Measurements from ENCODE around the gene NIPAL3. TPM values are rescaled to one million over a fixed set of nuclear protein-coding genes. Genes with fewer than 3 reads are reported as not detected.

Gene NIPAL3
- total and polyA plus RNA-seq, 2 donors (not counting 3 experiments of a cell fraction or from before 2014, with no cell fraction given): 15.5 to 16.0 TPM

- ChIA-PET POLR2A (no interaction called here), CTCF (interaction anchor here (3.6 to 8.2 kb wide), 2 partner anchors 10 to 183 kb away, joined by 26 to 132 read pairs; no protein-coding TSS in a partner anchor)
- dilution Hi-C loops (cut with MboI; ENCODE audit: extremely low pct_ligation_motif_present, low sequenced_read_pairs): no loop called here
- no peak for FAIRE-seq
- Histone ChIP-seq H2AFZ (ENCODE audit: low read depth, low read length) (no peak overlapping the region), H3K79me2 (ENCODE audit: control insufficient read depth, insufficient read depth, low read length) (no peaks in the 10 kb centered on the region), H3K4me3 (replicated peaks in 1 of 3; ENCODE audit: insufficient read depth in 1 of 3, low read depth in 1 of 3, low read length in 3 of 3) (no peak overlapping the region), H3K27ac (ENCODE audit: insufficient read depth, low read depth, low read length) (no peak overlapping the region), H3K4me2 (ENCODE audit: insufficient read depth, low read length) (no peak overlapping the region), H3K9me1 (replicated peaks; ENCODE audit: control insufficient read depth, extremely low read depth, insufficient read depth, low read length) (no peaks in the 10 kb centered on the region), H4K20me1 (replicated peaks; ENCODE audit: control insufficient read depth, extremely low read depth, insufficient read depth, low read length) (no peaks in the 10 kb centered on the region), H3K27me3 (ENCODE audit: control insufficient read depth in 2 of 2, insufficient read depth in 2 of 2, low read length in 2 of 2) (no peaks in the 10 kb centered on the region), H3K4me1 (ENCODE audit: control insufficient read depth, extremely low read depth, insufficient read depth, low read length) (peaks cover 12% of the 10 kb centered on the region), H3K9ac (replicated peaks; ENCODE audit: extremely low read depth, insufficient read depth, low read length) (no peak overlapping the region), H3K9me3 (replicated peaks; ENCODE audit: control insufficient read depth, insufficient read depth, low read length) (no peaks in the 10 kb centered on the region), H3K36me3 (ENCODE audit: control insufficient read depth in 2 of 2, extremely low read depth in 1 of 2, insufficient read depth in 2 of 2, low read length in 2 of 2) (no peaks in the 10 kb centered on the region)
- no peak for TF ChIP-seq MYC (IDR thresholded peaks at IDR 0.05; ENCODE audit: low read depth, low read length)
- TF ChIP-seq POLR2A (IDR thresholded peaks at IDR 0.05; ENCODE audit: low read depth, low read length): no peak
- BruUV-seq (replicated peaks): no TSS peak
- intact Hi-C loops (cut with micrococcal nuclease): no loop called here
- DNase-seq (ENCODE audit: low read depth, low spot score): no peak
These were observed 33.4 kb upstream of the NIPAL3 start for GRCh38 chr1:24382165-24382577.

- ChIA-PET CTCF (interaction anchor here (0.6 to 8.2 kb wide), 8 partner anchors 11 to 184 kb away, joined by 3 to 132 read pairs (median 4); no protein-coding TSS in a partner anchor), POLR2A (no interaction called here)
- Histone ChIP-seq H3K4me2 (ENCODE audit: insufficient read depth, low read length) (no peak overlapping the region), H3K4me1 (ENCODE audit: control insufficient read depth, extremely low read depth, insufficient read depth, low read length) (peaks cover 12% of the 10 kb centered on the region), H3K27me3 (ENCODE audit: control insufficient read depth in 2 of 2, insufficient read depth in 2 of 2, low read length in 2 of 2) (no peaks in the 10 kb centered on the region), H2AFZ (ENCODE audit: low read depth, low read length) (no peak overlapping the region), H3K4me3 (replicated peaks in 1 of 3; ENCODE audit: insufficient read depth in 1 of 3, low read depth in 1 of 3, low read length in 3 of 3) (no peak overlapping the region), H3K9me3 (replicated peaks; ENCODE audit: control insufficient read depth, insufficient read depth, low read length) (no peaks in the 10 kb centered on the region), H3K36me3 (ENCODE audit: control insufficient read depth in 2 of 2, extremely low read depth in 1 of 2, insufficient read depth in 2 of 2, low read length in 2 of 2) (no peaks in the 10 kb centered on the region), H3K9me1 (replicated peaks; ENCODE audit: control insufficient read depth, extremely low read depth, insufficient read depth, low read length) (no peaks in the 10 kb centered on the region), H3K79me2 (ENCODE audit: control insufficient read depth, insufficient read depth, low read length) (no peaks in the 10 kb centered on the region), H3K9ac (replicated peaks; ENCODE audit: extremely low read depth, insufficient read depth, low read length) (no peak overlapping the region), H3K27ac (ENCODE audit: insufficient read depth, low read depth, low read length) (no peak overlapping the region), H4K20me1 (replicated peaks; ENCODE audit: control insufficient read depth, extremely low read depth, insufficient read depth, low read length) (no peaks in the 10 kb centered on the region)
- dilution Hi-C loops (cut with MboI; ENCODE audit: extremely low pct_ligation_motif_present, low sequenced_read_pairs) (no loop called here), intact Hi-C loops (cut with micrococcal nuclease) (no loop called here)
- no TSS peak for BruUV-seq (replicated peaks)
- no peak for TF ChIP-seq MYC (IDR thresholded peaks at IDR 0.05; ENCODE audit: low read depth, low read length)
- DNase-seq (ENCODE audit: low read depth, low spot score): no peak
- no peak for FAIRE-seq
These were observed 32.1 kb upstream of the NIPAL3 start for GRCh38 chr1:24383381-24383940.
